Cardiac muscle cell (in vitro differentiated cells and primary cell): ENCODE measurements around the gene CEP290. TPM values are rescaled to one million over a fixed set of nuclear protein-coding genes. Genes with fewer than 3 reads are reported as not detected.
A peak's percentile ranks its signal among the peaks of the same experiment; 100 is the strongest.

ENCODE experiments used
- DNase-seq, 2 donors: peaks; one replicate each; pipeline versions ENCODE4 v3.0.0 to v3.0.0-alpha.2; 2010 to 2017; ENCODE audit warnings: low read depth in 1 of 2, low spot score in 1 of 2
- H3K27ac ChIP-seq: fragments of 200-600 bp; sonication (generic); 2 replicates; pipeline ENCODE4 v1.5.1; 2016
- H3K27me3 ChIP-seq: fragments of 200-600 bp; sonication (generic); 2 replicates; pipeline ENCODE4 v1.6.0; 2016; ENCODE audit warnings: control low read depth
- H3K36me3 ChIP-seq: fragments of 200-600 bp; sonication (generic); 2 replicates; pipeline ENCODE4 v1.5.1; 2016; ENCODE audit warnings: control low read depth
- H3K4me1 ChIP-seq: fragments of 200-600 bp; sonication (generic); 2 replicates; pipeline ENCODE4 v1.8.1; 2017; ENCODE audit warnings: low read depth, mild to moderate bottlenecking, mixed run types
- H3K4me3 ChIP-seq: fragments of 200-600 bp; sonication (generic); 2 replicates; pipeline ENCODE4 v1.5.1; 2016; ENCODE audit warnings: mild to moderate bottlenecking
- H3K9me3 ChIP-seq: fragments of 200-600 bp; sonication (generic); 2 replicates; pipeline ENCODE4 v1.5.1; 2017; ENCODE audit warnings: low read depth, mild to moderate bottlenecking, control low read depth
- CTCF ChIP-seq: IDR thresholded peaks from 2 replicates; pipeline ENCODE4 v1.5.1; 2012; ENCODE audit warnings: low read depth, mild to moderate bottlenecking, low read length
- polyA plus RNA-seq: library from polyadenylated mRNA; unstranded; fragments of >200 nt; fragmentation: Nextera tagmentation; extraction: Ambion mirVana; gene quantifications from 2 replicates; pipeline ENCODE4 v1.2.1, GENCODE V29; 2016
- total RNA-seq: library from RNA; depleted of rRNA; stranded (reverse); fragments of >200 nt; gene quantifications from 2 replicates; pipeline ENCODE4 v1.2.3, GENCODE V29; 2016

The CEP290 gene
- total and polyA plus RNA-seq, 2 experiments from 2014 or later, result 16.7 to 32.4 TPM

- Histone ChIP-seq H3K4me1 (no peaks in the 10 kb centered on the region), H3K36me3 (no peaks in the 10 kb centered on the region), H3K27me3 (no peaks in the 10 kb centered on the region), H3K9me3 (no peaks in the 10 kb centered on the region), H3K4me3 (no peak overlapping the region), H3K27ac (no peak overlapping the region)
- DNase-seq, result peak in 1 of 2 donors; percentile 67
- TF ChIP-seq CTCF, result no peak
Observed at GRCh38 chr12:88011755-88012154, 130.1 kb downstream of the CEP290 start.

GRCh38 chr12:88006351-88006750 lies 135.5 kb downstream of the CEP290 start:
- no peak overlapping the region for H3K27ac ChIP-seq
- no peak for DNase-seq
- H3K4me1 ChIP-seq, result no peaks in the 10 kb centered on the region
- H3K9me3 ChIP-seq, result no peaks in the 10 kb centered on the region
- H3K27me3 ChIP-seq, result no peaks in the 10 kb centered on the region
- TF ChIP-seq CTCF, result no peak
- no peak overlapping the region for H3K4me3 ChIP-seq
- H3K36me3 ChIP-seq, result no peaks in the 10 kb centered on the region

- no peak for DNase-seq
- Histone ChIP-seq H3K4me1 (no peaks in the 10 kb centered on the region), H3K9me3 (no peaks in the 10 kb centered on the region), H3K4me3 (no peak overlapping the region), H3K27me3 (no peaks in the 10 kb centered on the region), H3K36me3 (no peaks in the 10 kb centered on the region), H3K27ac (no peak overlapping the region)
- TF ChIP-seq CTCF, result no peak
Observed at GRCh38 chr12:88001327-88001726, 140.6 kb downstream of the CEP290 start.

Other genes with a start within 250 kb of the CEP290 start
- not detected in 2 replicates for gene C12orf50, start 112.7 kb downstream of the CEP290 start, total RNA-seq
- 0.77 TPM in 1 of 2 replicates, not detected in the other for gene C12orf50, start 112.7 kb downstream of the CEP290 start, polyA plus RNA-seq
- gene TMTC3, start 219 bp upstream of the CEP290 start, total RNA-seq, result 13.8 and 15.7 TPM in 2 replicates
- gene TMTC3, start 219 bp upstream of the CEP290 start, polyA plus RNA-seq, result 5.6 and 6.1 TPM in 2 replicates